NCI-H2107 treated with DMSO at 0.1 percent for 48 hours (cell line): ENCODE measurements around the gene EPN2.

ENCODE experiments used
- DNase-seq: peaks from one replicate; lab custom pipeline; 2025; ENCODE audit not compliant: unreplicated experiment; lab: John Stamatoyannopoulos, UW

Gene EPN2

DNA sequence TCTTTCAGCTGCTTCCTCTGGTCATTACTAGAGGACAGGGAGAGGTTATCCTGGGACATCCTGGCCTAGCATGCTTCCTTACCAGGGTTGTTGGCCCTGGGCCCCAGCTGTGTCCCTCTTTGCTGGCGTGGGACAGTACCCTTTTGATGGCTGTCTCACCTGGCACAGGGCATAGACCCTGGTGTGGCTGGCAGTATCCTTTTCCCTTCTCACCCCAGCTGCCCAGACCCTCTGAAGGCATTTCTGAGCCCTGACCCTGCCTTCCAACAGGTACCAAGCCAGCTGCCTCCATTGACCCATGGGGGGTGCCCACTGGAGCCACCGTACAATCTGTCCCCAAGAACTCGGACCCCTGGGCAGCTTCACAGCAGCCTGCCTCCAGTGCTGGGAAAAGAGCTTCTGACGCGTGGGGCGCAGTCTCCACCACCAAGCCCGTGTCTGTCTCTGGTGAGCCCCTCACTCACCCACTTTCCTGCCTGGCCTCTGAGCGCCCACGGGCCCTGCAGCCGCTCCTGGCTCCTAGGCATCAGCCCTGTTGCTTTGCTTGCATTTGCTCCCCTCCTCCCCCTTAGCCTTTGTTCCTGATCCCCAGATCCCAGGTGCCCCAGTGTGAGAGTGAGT lies 91.4 kb downstream of the EPN2 start:
- DNase-seq: no peak

DNA sequence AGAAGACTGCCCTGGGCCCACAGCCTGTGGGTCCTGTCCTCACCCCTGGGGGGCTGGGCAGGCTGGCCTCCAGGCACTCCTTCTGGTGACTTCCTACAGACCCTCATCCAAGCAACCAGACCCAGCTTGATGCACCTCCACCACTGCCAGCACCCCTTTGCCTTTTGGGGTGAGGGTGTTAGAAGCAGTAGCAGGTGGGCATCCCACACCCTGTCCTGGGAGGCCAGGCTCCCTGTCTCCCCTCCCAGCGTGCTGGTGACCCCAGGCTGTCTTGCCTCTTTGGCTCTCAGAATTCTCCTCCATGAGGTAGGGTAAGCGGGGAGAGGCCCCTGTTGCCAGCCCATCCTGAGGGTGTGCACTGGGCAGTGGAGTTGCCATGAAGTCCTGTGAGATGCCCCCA lies 92.0 kb downstream of the EPN2 start:
- DNase-seq: no peak

DNA sequence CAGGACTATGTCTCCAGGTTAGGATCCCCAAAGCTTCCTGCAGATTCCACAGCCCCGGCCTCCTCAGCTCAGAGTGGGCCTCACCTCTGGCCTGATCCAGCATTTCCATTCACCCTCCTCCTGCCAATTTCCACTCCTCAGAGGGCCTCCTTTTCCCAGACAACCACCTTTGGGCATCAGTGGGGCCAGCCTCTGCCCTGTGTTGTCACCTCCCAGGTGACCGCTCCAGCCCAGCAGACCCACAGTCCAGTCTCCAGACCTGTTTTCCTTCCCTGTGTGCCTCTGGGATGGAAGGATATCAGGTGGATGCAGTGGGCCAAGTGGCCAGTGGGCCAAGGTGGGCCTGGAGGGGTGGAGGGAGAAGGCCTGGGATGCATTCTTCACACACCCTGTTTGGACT lies 92.7 kb downstream of the EPN2 start:
- no peak for DNase-seq

DNA sequence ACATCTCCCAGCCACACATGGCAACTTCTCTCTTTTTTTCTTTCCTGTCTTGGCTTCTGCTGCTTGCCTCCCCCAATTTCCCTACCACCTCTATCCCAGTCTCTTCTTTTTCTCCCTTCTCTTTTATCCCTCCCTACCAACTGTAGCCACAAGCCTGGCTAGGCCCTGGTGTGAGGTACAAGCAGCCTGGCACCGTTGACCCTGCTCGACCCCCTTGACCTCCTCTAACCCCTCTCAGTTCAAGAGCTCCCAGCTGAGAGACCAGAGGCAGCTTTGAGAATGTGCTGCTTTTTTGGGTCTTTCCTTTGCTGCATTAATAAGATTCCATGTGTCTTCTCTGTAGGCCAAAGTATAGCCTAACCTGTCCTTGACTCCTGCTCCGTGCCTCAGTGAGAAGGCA lies 93.1 kb downstream of the EPN2 start:
- DNase-seq: no peak

DNA sequence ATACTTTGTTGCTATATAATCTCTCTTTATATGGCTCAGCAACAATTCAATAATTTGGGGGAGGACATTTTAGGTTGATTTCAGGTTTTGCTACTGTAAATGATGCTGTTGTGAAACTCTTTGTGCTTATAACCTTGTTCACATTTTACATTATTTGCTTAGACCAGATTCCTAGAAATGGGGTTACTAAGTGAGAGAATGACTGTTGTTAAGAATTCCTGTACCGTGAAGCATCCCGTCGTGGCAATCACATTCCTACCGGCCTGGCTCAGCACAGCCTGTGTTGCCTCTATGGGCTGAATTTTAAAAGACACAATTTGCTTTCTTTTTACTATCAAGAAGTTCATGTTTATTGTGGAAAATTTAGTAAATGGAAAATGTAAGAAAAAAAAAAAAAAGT lies 94.0 kb downstream of the EPN2 start:
- DNase-seq: no peak

DNA sequence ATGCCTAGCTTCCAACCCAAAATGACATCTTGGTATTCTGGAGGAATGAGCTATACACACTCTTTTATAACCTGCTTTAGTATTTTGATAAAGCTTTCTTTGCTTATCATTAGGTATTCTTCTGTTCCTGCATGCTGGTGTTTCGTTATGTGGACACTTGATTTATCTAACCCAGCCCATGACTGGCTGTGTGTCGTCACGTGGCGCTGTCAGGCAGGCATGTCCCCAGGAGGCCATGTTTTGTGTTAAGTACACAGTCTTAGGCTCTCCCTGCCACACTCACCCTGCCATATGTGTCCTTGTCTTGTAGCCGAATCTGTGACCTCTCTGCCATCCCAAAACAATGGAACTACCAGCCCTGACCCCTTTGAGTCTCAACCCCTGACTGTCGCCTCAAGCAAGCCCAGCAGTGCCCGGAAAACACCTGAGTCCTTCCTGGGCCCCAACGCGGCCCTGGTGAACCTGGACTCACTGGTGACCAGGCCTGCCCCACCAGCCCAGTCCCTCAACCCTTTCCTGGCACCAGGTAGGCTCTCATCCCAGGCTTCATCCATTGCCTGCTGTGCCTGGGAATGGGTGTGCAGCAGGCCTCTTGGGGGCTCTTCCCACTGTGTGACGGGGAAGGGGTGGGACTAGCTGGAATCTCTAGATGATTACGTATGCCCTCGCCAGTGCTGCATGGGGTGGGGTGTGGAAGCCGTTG lies 94.5 kb downstream of the EPN2 start:
- no peak for DNase-seq

DNA sequence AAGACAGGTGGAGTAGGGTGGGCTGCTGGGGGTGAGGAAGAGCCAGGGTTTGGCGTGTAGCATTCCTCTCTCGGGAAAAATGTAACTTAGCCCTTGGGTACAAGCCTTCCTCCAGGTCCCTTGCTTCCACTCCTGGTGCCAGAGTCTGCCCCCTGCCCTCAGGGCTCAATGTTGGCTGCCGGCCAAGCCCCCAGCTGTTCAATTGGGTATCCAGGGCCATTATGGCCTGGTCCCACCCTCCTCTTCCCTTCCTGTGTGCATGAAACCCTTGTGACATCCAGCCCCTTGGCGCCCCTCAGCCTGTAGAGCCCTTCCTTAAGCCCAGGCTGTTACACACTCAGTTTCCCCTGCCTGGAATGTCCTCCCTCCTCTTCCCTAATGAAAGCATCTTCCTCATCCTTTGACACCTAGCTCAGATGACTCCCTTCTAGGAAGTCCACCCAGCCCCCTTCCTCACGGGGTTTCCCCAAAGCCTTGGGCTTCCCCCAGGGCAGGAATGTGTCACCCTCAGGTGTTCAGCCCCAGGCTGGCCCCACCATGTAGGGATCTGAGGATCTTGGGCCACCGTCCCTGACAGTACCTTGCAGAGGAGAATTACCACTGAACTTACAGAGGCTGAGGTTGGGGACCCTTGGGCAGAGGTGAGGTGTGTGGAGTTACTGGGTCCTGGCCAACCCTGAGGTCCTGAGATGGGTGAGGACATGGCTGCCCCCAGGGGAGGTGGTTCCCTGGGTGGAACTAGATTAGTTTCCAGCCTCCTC lies 95.4 kb downstream of the EPN2 start:
- no peak for DNase-seq

DNA sequence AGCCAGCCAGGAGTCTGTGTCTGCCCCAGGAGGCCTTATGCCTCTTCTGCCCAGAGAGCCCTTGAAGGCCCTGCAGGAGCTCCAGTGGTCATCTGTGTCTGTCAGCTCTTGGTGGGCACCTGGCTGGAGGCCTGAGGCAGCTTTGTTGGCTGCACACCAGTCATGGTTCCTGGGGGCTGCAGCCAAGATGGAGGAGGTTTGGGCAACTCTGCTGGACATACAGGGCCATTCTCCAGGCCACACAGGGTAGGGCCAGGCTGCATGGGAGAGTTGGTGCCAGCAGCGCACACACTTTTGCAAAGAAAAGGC lies 95.9 kb downstream of the EPN2 start:
- DNase-seq: no peak

DNA sequence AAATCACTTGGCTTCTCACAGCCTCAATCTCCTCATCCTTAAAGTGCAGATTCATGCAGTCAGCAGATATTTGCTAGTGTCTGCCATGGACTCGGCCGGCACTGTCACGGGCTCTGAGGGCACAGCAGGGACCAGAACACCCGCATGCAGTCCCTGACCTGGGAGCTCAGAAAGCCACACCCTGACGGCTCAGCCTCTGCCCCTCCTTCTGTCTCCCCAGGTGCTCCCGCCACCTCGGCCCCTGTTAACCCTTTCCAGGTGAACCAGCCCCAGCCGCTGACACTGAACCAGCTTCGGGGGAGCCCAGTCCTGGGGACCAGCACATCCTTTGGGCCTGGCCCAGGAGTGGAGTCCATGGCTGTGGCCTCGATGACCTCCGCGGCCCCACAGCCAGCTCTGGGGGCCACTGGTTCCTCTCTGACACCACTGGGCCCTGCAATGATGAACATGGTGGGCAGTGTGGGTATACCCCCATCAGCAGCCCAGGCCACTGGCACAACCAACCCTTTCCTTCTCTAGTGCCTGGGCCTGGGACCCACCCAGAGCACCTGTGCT lies 96.6 kb downstream of the EPN2 start:
- DNase-seq: no peak

DNA sequence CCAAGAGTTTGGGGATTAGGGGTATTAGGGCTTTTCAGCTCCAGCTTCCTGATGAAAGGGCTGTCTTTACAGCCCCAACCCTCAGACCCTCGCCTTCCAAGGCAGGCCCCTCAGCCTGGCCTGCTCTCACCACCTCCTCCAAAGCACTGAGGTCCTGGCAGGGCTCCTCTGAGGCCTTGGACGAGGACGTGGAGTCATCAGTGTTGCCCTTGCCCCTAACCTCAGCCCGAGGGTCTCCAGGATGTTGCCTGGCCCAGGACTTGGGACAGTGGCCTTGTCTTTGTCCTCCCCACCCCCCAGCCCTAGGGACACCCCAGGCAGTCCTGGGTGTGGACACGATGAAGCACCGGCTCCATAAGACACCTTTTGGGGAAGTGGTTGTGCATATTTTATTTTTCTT lies 97.2 kb downstream of the EPN2 start:
- DNase-seq: no peak

DNA sequence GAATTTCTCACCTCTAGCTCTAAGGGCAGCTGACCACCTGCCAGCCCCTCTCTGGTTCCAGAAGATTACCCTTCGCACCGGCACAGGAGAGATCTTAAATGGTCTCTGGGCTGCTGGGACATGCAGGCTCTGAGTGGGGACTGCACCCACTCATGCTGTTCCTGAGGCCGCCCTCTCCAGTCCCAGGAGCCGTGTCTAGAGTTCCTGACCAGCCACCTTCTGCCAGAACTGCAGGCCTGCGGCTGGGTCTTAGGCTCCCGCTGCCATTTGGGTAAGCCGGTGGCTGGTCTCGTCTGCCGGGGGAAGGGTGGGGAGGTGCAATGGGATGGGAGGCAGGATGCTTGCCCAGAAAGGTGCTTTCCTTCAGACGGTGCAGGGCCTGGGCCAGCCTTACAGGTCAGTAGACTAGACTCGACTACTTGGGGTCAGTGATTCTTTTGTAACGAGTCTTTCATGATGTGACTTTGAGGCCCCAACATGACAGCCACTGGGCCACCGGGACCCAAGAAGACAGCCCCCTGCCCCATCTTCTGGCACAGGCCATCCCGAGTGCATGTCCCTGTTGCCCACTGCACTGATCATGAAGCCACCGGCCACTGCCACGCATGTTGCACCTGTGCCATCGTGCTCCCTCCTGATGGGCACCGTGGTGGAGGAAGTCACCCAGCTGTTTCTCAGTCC lies 98.9 kb downstream of the EPN2 start:
- DNase-seq: no peak

DNA sequence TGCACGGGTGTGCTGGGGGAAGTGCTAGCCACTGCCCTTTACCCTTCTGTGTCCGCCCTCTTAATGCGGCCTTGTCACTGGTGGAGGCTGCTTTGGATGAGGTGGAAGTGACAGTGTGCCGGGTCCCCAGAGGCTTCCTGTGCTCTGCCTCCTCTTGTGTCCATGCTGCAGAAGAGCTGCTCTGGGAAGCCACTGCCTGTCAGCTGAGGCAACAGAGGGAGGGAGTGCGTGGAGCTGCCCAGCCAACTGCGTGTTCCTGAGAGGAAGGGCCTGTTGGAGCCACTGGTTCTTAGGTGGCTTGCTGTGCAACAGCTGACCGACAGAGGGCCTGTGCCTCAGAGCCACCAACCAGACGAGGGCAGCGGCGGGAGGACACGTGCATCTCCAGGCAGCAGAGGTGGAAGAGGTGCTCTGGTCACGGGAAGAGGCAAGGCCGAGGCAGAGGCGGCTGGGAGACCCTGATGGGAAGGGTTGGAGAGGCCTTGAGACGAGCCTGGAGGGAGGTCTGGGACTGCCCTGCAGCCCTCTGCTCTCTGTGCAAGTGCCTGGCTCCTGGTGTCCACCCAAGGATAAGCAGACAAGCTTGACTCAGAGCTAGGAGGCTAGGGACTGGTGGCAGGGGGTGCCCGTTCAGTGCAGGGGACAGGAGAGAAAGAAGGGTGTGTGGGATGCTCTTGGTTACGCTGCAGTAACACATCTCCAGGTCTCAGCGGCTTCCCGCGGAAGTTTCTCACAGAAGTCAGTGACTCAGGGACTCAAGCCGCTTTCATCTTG lies 100.0 kb downstream of the EPN2 start:
- no peak for DNase-seq

DNA sequence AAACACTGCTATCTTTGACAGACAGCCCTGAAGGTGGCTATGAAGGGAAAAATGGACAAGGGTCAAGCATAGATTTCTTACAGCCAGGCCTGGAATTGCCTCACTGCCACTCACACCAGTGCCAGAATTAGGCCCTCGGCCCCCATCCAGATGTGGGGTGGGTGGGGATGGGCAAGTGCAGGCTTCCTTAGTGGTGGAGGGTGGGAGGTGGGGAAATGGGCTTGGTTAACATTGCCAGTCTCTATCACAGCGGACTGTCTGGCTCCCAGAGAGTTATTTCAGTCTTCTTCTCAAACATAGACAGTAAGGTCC lies 100.5 kb downstream of the EPN2 start:
- DNase-seq: no peak

DNA sequence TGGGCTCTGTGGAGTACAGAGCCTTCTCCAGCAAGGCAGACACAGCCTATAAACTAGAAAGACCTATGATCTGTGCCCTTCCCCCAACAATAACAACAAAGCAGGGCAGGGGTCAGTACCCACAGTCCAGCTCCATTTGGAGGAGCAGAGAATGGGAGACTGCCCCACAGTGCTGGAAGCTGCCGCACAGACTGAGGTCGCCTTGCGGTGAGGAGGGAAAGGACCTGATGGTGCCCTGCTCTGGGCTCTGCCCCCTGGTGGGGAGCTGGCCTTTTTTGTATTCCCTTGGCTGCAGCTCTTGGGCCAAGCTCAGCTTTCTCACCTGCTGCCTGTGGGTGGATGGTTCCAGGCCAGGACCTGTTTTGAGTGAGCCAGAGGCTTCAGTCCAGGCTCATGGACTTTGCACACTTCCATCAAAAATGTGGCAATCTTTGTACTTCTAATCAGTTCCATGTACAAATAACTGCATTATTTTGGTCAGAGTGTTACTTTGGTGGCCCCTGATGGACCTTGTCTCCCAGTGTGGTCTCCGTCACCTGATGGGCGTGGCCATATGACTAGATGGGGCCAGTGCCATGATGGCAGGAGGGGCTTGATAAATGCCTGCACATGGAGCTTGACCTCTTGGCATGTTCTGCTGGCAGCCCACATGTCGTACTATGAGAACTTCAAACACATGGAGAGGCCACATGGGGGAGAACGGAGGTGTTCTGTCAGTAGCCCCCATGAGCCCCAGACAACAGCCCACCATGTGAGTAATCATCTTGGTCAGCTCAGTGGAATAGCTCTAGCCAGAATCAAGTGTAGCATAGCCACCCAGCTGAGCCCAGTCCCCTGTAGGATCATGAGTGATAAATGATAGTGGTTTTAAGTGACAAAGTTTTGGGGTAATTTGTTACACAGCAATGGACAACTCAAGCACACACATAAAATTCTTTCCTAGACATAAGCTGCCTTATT lies 101.1 kb downstream of the EPN2 start:
- DNase-seq: no peak

DNA sequence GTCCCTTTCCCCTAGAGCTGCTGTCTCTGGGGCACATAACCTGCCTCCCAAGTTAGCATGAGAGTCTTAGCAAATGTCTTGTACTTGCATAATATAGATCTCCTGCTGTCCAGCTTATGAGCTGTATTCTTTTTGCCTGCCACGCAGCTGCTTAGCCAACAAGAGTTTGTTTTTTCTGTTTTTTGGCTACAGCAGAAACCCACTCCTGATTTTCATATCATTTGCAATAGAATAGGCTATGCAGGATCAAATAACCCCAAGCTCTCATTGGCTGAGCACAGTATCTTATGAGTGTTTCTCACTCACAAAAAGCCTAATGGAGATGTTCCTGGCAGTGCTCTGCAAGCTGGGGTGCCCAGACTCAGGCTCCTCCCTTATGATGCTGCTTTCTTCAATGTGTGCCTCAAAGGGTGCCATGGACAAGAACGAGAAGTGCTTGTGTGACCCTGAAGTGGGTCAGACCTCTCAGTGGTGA lies 102.2 kb downstream of the EPN2 start:
- DNase-seq: no peak

DNA sequence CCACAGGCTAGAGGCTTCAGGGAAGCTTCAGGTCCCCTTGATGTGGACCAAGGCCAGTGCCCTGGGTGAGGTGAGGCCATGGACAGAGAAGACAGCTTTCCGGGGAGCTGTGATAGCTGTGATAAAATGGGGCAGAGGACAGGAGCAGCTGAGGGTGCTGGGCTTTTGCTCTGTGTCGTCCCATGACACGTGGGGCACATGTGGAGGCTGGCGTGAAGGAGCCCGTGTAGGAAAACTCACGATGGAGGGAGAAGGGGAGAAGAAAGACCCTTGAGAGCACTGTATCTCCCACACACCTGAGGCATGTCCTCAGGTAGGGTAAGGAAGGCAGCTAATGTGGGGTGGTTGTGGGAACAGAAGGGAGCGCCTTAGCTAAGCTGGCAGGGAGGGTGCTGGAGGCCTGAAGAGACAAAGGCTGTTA lies 104.1 kb downstream of the EPN2 start:
- DNase-seq: no peak

DNA sequence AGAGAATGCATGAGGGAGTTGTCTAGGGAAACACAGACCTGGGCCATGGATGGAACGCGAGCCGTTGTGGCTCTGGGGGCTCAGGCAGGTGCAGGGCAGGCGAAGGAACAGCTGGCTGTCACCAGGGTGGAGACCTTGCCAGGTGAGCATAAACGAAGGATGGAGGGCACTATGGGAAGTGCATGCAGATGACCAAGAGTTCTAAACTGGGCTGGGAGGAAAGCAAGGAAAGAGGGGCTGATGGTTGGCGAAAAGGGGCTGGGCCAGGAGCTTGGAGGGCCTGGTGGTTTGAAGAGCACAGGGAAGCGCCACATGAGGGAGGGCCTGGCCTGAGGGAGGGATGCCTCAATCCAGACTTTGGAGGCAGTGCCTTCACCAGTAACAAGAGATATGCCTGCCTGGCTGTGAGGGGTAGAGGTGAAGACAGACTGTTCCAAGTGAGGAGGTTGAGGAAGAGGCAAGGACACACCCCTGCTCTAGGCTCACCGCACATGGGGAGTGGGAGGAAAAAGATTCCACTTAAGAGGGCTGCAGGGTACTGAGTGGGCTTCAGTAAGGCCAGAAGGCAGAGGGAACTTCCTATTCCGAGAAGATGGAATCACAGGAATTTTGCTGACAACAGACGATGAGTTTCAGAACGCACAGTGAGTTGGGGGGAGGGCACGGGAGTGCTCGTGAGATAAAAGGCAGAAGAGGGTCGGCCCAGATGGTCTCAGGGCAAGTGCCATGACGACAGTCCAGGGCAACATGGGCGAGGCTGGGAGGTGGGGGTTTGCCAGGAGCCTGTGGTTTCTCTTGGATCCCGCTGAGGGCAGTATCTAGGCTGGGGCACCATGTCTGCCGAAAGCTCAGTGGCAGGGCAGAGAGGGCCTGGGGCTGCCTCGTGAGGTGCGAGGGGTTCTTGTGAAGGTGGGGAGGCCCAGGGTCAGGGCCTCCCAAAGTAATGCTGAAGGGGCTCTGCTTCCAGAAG lies 104.8 kb downstream of the EPN2 start:
- DNase-seq: no peak

DNA sequence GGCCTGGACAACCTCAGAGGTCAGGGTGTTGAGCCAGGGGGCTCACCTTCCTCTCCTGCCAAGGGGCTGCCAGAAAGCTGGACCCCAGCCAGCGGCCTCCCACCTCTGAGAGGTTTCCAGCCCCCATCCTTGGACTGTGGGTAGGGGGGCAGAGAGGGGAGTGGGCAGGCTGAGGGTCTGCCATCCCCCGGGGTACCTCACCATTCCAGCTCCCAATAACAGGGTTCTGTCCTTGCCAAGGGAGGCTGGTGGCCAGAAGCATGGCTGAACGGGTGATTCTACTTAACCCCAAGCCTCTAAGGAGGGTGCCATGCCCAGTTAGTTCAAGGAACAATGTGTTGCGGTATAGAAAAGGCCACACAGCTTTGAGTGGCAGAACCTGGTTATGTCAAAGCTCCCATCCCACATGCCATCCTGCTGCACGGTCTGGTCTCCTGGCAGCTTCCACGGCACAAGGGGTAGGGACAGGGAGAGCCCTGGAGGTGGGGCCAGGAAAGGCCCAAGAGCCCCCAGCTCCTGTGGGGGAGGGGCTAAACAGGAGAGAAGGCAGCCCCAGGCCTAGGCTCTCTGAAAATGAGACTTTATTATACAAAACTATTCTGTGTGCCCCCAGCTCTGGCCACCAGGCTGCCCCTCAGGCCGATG lies 105.6 kb downstream of the EPN2 start:
- no peak for DNase-seq
